GM21529 (cell line): ENCODE results near the gene MS4A10.

ENCODE experiments used
- ATAC-seq: cut with Tn5 transposase; IDR thresholded peaks from one replicate; pipeline ENCODE4 v1.9.1; 2021; ENCODE audit not compliant: unreplicated experiment

MS4A10 gene

GRCh38 chr11:60764879-60765278, 20.3 kb upstream of the MS4A10 start:
- ATAC-seq: peak; percentile 51

DNA sequence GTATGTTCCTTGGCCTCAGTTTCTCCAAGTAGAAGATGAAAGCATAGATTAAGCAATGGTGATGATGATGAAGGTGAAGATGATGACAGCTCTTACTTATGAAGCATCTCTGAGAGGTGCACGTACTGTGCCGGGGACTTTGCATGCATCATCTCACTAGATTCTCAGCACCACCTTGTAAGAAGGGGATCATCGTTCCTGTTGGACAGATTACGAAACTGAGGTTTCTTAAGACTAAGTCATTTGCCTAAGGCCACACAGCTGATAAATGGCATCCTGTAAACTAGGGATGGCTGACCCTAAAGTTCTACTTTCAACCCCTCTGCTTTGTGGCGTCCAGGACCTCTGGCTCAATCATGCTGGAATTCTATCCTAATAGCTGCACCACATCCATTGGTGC, 19.8 kb upstream of the MS4A10 start:
- ATAC-seq: peak; percentile 13

GRCh38 chr11:60766547-60766946, 18.6 kb upstream of the MS4A10 start:
- no peak for ATAC-seq

DNA sequence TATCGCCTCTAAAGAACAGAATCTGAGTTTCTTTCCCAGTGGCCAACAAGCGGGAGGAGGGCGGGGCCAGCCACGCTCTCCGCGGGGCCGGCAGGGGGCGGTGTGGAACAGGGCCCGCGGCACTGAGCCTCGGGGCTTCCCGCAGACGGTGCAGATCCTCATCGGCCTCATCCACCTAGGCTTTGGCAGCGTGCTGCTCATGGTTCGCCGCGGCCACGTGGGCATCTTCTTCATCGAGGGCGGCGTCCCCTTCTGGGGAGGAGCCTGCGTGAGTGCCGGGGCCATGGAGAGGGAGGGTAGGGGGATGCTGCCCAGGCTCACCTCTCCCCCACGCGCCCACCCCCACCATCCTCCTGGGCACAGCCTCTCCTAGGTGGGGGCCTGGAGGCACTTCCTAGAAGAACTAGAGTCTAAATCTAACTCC, 17.7 kb upstream of the MS4A10 start:
- no peak for ATAC-seq

- no peak for ATAC-seq
Observed at GRCh38 chr11:60768202-60768601, 16.9 kb upstream of the MS4A10 start.

GRCh38 chr11:60769273-60769672, 15.9 kb upstream of the MS4A10 start:
- ATAC-seq: no peak

DNA sequence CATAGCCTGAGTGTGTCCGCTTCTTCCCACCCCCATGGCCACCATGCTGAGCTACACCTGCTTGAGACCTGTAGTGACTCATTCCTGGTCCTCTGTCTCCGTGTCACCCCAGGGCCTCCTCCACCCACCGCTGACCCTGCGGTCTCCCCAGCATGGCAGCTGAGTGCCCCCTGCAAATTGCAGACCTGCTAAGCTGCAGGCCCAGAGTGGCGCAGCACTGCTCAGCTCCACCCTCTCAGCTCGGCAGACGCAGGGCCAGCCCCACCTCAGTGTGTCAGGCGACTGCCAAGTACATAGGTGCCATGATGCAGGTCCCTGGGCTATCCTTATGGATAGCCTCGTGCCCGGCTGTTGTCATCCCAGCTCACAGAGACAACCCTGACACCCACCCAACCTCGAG, 15.3 kb upstream of the MS4A10 start:
- no peak for ATAC-seq

DNA sequence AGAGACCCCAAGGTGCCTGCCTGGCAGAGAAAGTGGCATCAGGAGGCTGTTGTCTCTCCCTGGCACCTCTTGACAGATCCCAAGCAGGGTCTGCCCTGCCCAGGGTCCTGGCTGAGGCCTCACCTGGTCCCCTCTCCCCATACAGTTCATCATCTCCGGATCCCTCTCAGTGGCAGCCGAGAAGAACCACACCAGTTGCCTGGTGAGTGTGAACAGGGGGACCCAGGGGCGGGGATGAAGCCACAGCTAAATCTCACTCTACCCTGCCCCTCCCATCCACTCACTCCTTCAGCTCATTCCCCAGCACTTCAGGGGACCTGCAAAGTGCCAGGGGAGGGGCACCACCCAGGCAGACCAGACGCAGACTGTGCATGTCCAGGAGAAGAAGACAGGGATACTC, 14.0 kb upstream of the MS4A10 start:
- no peak for ATAC-seq

DNA sequence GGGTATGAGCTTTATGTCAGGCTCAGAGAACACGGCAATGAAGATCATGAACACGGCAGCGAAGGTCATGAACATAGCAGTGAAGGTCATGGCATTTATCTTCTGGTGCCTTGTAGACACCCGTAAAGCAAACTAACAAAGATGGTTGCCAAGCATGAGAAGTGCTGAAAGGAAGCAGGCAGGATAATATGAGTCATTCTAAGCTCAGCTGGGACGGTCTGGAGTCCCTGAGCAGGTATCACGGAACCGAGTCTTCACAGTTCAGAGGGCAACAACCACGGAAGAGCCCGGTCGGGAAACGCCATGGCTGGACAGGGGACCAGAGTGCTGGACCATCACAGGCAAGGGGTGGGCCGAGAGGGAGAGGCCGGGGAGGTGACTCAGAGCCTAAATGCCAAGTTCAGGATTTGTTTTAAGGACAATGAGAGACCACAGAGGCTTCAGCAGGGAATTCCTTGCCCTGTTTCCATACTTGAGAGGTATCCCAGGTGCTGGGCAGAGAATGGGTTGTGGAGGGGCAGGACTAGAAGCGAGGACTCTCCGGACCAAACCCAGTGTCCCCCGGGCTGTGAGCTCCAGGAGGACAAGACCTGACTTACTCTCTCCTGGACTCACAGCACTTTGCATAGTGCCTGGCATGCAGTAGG, 13.1 kb upstream of the MS4A10 start:
- ATAC-seq: peak; percentile 50

DNA sequence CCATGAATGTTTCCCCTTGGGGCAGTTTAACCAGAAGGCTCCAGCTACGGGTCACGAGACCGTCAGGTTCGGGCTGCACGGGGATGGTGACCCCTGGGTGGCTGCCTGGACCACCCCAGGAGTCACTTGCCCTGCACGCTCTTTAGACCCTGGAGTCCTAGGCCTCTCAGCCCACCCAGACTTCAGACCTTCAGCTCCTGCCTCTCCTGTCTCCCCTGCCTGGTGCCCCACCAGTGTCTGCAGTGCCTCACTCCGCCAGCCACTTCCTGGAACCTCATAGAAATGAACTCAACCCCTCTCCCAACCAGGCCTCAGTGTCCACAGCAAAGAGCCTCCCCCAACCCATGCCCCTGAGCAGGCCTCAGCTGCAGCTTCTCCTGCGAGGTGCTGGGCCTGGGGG, 12.5 kb upstream of the MS4A10 start:
- no peak for ATAC-seq

DNA sequence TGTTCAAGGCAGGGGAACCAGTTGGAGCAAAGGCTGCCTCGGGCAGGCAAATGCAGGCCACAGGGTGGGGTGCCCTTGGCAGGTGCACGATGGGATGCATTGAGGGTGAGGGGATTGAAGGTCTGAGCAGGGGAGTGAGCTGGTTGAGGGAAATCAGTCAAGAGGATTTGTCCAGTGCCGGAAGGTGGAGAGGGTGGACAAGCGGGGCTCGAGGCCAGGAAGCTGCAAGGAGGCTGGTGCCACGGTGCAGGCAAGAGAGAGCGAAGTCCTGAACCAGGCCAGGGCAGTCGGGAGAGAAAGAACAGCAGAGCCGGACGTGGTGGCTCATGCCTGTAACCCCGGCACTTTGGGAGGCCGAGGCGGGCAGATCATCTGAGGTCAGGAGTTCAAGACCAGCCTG, 10.4 kb upstream of the MS4A10 start:
- ATAC-seq: no peak

- ATAC-seq: peak; percentile 74
Observed at GRCh38 chr11:60775420-60775961, 9.6 kb upstream of the MS4A10 start.

DNA sequence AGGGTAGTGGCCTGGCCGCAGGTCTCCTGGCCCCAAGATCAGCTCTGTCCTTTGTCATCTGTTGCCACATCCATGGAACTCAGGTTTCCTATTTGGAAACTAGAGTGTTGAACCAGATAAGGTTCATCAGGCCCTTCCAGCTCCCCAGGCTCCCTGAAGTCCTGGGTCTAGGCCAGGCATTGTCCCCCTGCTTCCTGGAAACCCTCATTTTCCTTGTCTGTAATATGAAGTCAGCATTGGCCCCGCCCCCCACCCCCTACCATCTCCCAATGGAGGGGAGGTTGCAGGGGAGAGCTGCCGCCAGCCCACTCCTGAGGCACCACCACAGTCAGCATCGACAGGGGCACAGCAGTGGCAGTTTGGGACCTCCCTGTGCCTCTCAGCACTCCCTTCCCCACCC, 9.0 kb upstream of the MS4A10 start:
- ATAC-seq: no peak

DNA sequence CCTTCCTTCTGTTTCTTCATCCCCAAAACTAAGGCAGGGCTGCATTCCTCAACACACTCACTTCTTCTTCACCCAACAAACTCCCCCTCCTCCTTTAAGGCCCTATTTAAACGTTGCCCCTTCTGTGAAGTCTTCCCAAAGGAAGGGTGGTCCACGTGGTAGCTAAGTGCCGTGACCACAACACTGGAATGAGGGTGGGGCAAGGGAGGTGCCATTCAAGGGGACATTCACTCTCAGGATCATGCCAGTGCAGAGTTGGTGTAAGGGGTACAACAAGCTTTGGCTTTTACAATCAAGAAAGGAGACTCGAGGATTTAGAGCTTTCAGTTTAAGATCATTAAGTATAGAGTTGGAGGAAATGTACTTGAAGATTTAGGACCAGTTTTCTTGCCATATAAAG, 8.0 kb upstream of the MS4A10 start:
- no peak for ATAC-seq

DNA sequence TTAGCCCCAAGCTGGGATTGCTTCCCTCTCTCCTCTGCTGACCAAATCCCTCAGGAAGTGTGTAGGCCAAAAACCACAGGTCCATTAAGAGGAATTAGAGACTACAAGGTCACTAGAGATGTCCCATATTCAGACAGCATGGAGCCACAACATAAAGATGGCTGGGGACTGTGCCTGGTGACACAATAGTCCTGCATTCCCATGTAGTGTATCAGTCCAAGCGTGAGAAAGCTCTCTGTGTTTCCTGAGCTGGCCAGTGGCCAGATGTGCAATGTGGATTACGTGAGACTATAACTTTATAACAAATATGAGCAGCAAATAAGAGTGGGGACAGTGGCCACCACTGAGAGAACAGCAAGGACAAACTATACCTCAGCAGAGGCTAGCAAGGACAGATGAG, 7.6 kb upstream of the MS4A10 start:
- no peak for ATAC-seq

DNA sequence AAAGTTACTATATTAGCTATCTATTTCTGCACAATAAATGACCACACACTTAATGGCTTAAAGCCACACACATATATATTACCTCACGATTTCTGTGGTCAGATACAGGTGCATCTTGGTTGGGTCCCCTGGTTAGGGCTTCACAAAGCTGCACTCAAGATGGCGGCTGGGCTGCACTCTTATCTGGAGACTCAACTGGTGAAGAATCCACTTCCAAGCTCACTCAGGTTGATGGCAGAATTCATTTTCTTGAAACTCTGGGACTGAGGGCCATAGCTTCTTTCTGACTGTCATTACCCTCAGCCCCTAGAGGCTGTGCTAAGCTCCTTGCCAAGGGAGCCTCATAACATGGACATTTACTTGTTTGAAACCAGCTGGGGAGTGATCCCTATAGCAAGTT, 5.1 kb upstream of the MS4A10 start:
- ATAC-seq: no peak

DNA sequence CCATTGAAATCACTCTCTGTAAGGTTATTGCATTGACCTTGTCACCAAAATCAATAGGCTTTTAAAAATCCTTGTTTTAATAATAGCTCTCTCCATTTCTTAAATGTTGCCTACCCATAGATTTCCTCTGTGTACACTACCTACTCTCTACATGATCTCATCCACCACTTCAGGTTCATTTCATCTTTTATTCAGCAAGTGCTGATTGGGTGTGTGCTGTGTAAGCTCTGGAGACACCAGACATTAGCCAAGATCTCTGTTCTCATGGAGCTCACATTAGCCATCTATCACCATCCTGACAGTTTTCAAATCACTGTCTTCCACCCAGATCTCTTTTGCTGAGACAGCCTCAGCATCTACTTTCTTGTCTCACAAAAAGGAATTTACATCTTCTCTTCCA, 4.4 kb upstream of the MS4A10 start:
- ATAC-seq: no peak

DNA sequence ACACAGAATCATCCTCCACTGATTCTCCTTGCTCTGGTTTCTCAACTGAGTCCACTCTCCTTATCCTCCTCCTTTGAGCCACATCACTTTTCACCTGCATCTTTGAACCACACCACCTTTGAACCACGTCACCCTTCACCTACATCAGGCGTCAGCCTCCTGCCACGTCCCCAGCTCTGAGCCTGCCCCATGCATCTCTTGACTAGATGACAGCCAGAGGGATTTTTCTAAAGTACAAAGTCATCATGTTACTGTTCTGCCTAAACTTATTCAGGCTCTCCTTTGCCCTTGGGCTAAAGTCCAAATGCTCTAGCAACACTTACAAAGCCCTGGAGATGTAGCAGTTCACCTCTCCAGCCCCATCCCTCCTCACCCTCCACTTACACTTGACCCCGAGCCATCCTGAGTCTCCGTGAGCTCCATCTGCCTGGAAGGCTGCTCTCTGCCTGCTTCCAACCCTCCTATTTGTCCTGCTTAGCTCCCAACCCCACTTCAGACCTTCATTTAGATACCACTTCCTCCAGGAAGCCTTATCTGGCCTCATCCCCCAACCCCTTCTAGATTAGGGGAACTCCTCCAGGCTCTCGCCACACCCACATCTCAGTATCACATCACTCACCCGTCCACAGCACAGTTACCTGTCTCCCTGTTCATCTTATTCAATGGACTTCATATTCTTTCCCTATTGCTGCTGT, 3.7 kb upstream of the MS4A10 start:
- no peak for ATAC-seq

- no peak for ATAC-seq
Observed at GRCh38 chr11:60781981-60782316, 3.2 kb upstream of the MS4A10 start.

DNA sequence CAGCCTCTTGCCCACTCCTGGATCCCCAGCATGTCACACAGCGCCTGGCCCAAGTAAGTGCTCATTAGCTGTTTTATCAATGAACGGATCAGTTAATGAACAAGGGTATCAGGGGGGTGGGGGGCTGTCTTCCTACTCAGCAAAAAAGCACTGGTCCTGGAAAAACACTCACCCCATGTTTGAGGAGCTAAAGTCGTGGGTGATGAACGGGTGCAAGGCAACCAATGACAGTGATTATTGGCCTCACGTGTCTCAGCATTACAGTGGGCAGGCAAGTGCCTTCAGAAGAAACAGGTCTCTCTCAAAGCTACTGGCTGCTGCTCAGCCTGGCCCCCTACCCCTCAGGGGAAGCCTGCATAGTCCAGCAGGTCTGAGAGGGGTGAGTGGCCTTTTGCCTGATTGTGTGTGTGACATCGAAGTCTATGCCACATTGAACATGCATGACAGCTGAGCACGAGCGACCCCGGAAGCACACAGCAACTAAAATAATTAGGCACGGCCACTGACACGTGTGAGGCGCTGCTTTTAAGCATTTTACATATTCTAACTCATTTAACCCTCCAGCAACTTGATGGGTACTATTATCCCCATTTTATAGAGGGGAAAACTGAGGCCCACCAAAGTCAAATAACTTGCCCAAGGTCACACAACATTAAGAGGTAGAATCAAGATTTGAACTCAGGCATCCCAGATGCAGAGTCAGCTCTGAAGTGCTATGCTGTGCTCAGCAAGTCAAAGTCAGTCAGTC, 2.6 kb upstream of the MS4A10 start:
- ATAC-seq: no peak

DNA sequence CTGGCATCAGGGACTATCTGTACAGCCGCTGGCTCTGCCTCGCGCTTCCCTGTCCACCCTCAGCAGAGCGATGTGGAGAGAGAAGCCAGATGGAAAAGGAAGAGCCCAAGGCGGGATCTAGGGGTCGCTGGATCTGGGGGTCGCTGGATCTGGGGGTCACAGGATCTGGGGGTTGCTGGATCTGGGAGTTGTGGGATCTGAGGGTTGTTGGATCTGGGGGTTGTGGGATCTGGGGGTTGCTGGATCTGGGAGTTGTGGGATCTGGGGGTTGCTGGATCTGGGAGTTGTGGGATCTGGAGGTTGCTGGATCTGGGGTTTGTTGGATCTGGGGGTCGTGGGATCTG, 2.0 kb upstream of the MS4A10 start:
- ATAC-seq: no peak

GRCh38 chr11:60783911-60784310, 1.2 kb upstream of the MS4A10 start:
- ATAC-seq: no peak
